Ovary (tissue), 3 donors: ENCODE results near the gene SPTSSB.

Experiments used
- EP300 ChIP-seq: sonication (generic); formaldehyde crosslinking; IDR thresholded peaks from one replicate; pipeline ENCODE4 v1.6.1; 2017; ENCODE audit warnings: antibody characterized with exemption
- POLR2A ChIP-seq: fragments of 450-650 bp; IDR thresholded peaks from one replicate; pipeline ENCODE4 v1.6.1; 2017; ENCODE audit warnings: antibody characterized with exemption, mild to moderate bottlenecking, moderate library complexity
- TF ChIP-seq, protein P1 (sequence below), 3 donors: fragments of 450-650 bp in 2 of 3; fragments of 200-600 bp in 1 of 3; IDR thresholded peaks; one replicate each; pipeline versions ENCODE4 v1.5.1 to v1.8.0; 2016 to 2022; ENCODE audit warnings: antibody characterized with exemption in 3 of 3, mild to moderate bottlenecking in 1 of 3
- donor health status: DM: no; HTN: no; CAD: no.

DNA sequence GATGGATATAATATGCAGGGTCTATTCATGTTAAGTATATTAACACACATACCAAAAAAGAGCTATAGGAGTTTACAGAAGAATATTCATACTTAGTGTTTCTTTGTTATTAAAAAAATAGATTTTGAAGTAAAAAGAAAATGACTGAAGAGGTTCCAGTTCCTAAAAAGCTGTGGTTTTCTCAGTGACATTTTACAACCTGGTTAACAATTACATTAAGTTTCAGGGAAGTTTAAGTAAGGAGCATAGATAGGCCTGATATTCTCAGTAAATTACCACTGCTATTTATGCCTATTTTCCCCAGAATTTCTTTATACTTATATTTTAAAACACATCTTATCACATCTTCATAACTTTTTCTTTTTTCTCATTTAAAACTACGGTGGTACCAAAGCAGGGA lies 43.6 kb upstream of the SPTSSB start:
- TF ChIP-seq POLR2A (no peak), EP300 (no peak)
- TF ChIP-seq, protein P1, sequence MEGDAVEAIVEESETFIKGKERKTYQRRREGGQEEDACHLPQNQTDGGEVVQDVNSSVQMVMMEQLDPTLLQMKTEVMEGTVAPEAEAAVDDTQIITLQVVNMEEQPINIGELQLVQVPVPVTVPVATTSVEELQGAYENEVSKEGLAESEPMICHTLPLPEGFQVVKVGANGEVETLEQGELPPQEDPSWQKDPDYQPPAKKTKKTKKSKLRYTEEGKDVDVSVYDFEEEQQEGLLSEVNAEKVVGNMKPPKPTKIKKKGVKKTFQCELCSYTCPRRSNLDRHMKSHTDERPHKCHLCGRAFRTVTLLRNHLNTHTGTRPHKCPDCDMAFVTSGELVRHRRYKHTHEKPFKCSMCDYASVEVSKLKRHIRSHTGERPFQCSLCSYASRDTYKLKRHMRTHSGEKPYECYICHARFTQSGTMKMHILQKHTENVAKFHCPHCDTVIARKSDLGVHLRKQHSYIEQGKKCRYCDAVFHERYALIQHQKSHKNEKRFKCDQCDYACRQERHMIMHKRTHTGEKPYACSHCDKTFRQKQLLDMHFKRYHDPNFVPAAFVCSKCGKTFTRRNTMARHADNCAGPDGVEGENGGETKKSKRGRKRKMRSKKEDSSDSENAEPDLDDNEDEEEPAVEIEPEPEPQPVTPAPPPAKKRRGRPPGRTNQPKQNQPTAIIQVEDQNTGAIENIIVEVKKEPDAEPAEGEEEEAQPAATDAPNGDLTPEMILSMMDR (IDR thresholded peaks at IDR 0.05) = no peak
